Stimulated activated naive CD8-positive, alpha-beta T cell treated with anti-CD3 and anti-CD28 coated beads, Interleukin-15, Interleukin-2, amounts not matched to agents 100 ng/mL and 50 ng/mL, for 24 hours (primary cell): ENCODE data around the gene NKD2.
"Not testable (repeated sequence)": the region's sequence is repeated elsewhere in the genome, so short reads cannot be mapped to it uniquely, and the experiment has no call there.

Source experiments
- H3K27ac Mint-ChIP-seq: one replicate; pipeline ENCODE4 v1.8.0; 2021; ENCODE audit warnings: mild to moderate bottlenecking, mixed read lengths
- H3K27me3 Mint-ChIP-seq: one replicate; pipeline ENCODE4 v1.8.0; 2021; ENCODE audit warnings: mixed read lengths
- H3K36me3 Mint-ChIP-seq: one replicate; pipeline ENCODE4 v1.8.0; 2021; ENCODE audit warnings: low read depth, mixed read lengths
- H3K4me1 Mint-ChIP-seq: one replicate; pipeline ENCODE4 v1.8.0; 2021; ENCODE audit warnings: low read depth, mixed read lengths
- H3K4me3 Mint-ChIP-seq: one replicate; pipeline ENCODE4 v1.8.0; 2021; ENCODE audit warnings: mild to moderate bottlenecking, mixed read lengths
- H3K9me3 Mint-ChIP-seq: one replicate; pipeline ENCODE4 v1.8.0; 2021; ENCODE audit warnings: mixed read lengths

NKD2 gene

DNA sequence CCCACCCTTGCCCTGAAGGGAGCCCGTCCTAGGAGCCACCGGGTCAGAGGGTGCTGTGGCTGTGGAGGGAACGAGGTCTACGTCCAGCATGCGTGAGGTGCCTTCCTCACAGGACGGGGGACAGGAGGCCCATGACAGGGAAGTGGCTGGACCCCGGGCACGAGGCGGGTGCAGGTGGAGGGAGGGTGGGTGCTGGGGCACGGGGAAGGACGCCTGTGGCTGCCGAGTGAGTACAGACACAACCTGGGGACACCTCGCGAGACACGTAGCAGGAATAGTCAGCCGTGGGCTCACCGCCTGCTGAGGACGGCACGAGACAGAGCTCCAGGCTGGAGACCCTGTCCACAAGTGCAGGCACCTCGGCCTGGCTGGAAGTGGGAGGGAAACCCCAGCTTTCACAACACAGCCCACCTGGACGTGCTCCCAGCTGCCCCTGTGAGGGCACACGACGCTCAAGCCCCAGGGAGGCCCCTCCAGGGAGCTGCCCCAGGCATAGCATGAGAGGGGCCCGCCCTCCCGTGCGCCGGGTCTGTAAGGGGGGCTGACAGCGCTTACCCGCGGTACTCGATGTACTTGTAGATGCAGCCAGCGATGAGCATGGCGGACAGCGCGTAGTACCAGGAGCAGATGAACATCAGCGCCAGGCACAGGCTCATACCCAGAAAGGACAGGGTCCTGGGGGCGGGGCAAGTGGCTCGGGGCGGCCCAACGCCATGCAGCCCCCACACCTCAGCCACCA, 66.4 kb downstream of the NKD2 start:
- H3K4me3 Mint-ChIP-seq, result no peak overlapping the region
- H3K9me3 Mint-ChIP-seq, result no peaks in the 10 kb centered on the region
- H3K4me1 Mint-ChIP-seq, result no peaks in the 10 kb centered on the region
- no peaks in the 10 kb centered on the region for H3K27me3 Mint-ChIP-seq
- H3K27ac Mint-ChIP-seq, result no peak overlapping the region
- H3K36me3 Mint-ChIP-seq, result no peaks in the 10 kb centered on the region

DNA sequence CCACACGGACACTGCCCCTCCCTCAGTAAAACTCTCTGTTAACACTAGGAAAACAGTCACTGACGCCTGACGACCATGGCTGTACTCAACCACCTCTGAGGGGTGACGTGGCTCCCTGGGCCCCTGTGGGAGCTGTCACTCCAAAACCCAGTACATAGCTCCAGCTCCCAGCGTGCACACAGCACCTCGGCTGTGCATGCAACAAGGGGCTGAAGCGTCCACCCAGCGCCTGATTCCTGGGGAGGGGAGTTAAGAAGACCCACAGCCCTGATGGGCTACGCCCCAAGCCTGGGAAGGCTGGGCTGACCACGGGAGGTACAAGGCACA, 66.9 kb downstream of the NKD2 start:
- Mint-ChIP-seq H3K4me3 (no peak overlapping the region), H3K27ac (no peak overlapping the region), H3K36me3 (no peaks in the 10 kb centered on the region), H3K27me3 (no peaks in the 10 kb centered on the region), H3K9me3 (no peaks in the 10 kb centered on the region), H3K4me1 (no peaks in the 10 kb centered on the region)

DNA sequence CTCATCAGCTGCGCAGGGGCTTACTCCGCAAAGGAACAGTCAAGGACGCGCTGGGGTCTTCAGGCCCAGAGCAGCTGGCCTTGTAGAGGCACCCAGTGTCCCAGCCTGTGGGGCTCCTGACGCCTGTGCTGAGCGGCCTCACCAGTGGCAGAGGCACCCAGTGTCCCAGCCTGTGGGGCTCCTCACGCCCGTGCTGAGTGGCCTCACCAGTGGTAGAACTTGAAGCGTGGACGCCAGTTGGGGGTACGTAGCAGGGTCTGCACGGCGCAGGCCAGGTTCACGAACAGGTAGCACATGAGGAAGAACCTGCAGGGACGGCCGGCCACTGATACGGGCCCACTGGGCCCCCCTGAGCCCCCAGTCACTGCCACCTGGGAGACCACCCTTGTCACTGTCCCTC, 67.3 kb downstream of the NKD2 start:
- no peaks in the 10 kb centered on the region for H3K9me3 Mint-ChIP-seq
- H3K27ac Mint-ChIP-seq, result no peak overlapping the region
- H3K4me1 Mint-ChIP-seq, result no peaks in the 10 kb centered on the region
- H3K4me3 Mint-ChIP-seq, result no peak overlapping the region
- peaks cover 3% of the 10 kb centered on the region for H3K36me3 Mint-ChIP-seq
- H3K27me3 Mint-ChIP-seq, result no peaks in the 10 kb centered on the region

DNA sequence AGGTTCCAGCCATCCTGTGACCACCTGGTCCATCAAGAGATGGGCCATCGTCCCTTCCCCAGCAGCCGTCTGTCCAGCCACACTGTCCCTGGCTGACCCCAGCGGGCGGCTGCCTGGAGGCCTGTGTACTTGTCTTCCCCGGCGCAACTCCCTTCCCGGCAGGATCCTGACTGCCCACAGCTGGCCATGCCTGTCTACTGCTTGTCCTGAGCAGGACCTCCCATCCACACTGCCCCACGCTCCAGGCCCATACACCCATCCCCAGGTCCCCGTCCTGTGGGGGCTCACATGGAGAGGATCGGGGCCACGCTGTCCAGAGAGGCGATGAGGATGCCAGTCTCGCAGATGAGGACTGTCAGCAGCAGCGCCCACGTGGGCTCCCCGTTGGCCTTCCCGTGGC, 67.8 kb downstream of the NKD2 start:
- Mint-ChIP-seq H3K4me3 (no peak overlapping the region), H3K36me3 (peaks cover 8% of the 10 kb centered on the region), H3K4me1 (no peaks in the 10 kb centered on the region), H3K27me3 (no peaks in the 10 kb centered on the region), H3K9me3 (no peaks in the 10 kb centered on the region), H3K27ac (no peak overlapping the region)

DNA sequence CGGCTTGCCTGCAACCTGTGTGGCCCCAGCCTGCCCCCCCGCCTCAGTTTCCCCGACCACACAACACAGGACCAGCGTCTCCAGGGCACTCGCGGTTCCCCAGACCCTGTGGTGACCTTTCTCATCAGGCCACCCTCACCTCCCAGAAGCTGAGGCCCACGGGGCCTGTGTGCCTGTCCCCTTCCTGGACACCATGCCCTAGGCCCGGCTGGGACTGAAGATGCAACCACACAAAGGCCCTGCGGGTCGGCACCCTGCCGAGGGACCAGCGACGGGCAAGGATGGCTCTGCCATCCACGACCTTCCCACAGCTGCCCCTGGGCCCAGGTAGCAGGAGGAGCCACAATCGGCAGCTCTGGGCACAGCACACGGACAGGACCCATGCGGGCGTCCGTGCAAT, 68.4 kb downstream of the NKD2 start:
- H3K36me3 Mint-ChIP-seq, result peaks cover 11% of the 10 kb centered on the region
- no peaks in the 10 kb centered on the region for H3K9me3 Mint-ChIP-seq
- H3K27me3 Mint-ChIP-seq, result no peaks in the 10 kb centered on the region
- H3K27ac Mint-ChIP-seq, result no peak overlapping the region
- H3K4me3 Mint-ChIP-seq, result no peak overlapping the region
- H3K4me1 Mint-ChIP-seq, result no peaks in the 10 kb centered on the region

DNA sequence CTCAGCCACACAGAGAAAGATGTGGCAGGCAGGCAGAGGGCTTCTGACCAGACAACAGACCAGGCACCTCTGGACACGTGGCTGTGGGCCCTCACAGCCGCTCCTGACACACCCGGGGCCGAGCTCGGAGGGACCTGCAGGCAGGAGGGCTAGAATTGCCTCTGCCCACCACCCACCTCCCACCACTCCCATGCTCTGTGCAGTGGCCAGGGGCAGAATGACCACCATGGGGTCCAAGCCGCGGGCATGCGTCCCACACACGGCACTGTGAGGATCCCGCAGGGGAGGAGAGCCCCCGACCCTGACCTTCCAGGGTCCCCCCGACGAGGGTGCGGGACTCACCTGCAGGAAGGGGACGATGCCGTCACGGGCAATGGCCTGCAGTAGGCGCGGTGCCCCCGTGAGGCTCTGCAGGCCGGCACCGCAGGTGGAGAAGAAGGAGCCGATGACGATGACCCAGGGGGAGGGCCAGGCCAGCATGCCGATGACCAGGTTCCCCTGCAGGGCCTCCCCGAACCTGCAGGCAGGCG, 69.0 kb downstream of the NKD2 start:
- no peaks in the 10 kb centered on the region for H3K9me3 Mint-ChIP-seq
- H3K27ac Mint-ChIP-seq, result no peak overlapping the region
- H3K36me3 Mint-ChIP-seq, result peaks cover 11% of the 10 kb centered on the region
- no peaks in the 10 kb centered on the region for H3K27me3 Mint-ChIP-seq
- no peaks in the 10 kb centered on the region for H3K4me1 Mint-ChIP-seq
- no peak overlapping the region for H3K4me3 Mint-ChIP-seq

DNA sequence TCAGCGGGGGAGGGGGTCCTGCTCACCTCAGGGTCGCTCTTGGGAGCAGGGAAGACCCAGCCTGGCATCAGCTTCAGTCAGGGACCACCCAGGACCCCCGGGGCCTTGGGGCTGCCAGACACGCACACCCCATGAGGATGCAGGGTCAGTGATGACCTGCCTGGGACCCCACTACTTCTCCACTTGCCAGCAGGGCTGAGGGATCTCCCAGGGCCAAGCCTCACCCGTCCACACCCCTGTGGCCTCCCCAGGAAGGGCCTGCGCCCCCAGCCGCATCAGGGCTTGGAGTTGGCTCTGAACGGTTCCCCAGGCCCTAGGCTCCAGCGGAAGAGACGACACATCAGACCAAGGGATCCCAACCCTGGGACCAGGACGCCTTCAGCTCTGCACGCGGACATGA, 69.6 kb downstream of the NKD2 start:
- H3K4me3 Mint-ChIP-seq, result no peak overlapping the region
- H3K4me1 Mint-ChIP-seq, result no peaks in the 10 kb centered on the region
- H3K9me3 Mint-ChIP-seq, result no peaks in the 10 kb centered on the region
- H3K36me3 Mint-ChIP-seq, result peaks cover 11% of the 10 kb centered on the region
- no peaks in the 10 kb centered on the region for H3K27me3 Mint-ChIP-seq
- no peak overlapping the region for H3K27ac Mint-ChIP-seq

DNA sequence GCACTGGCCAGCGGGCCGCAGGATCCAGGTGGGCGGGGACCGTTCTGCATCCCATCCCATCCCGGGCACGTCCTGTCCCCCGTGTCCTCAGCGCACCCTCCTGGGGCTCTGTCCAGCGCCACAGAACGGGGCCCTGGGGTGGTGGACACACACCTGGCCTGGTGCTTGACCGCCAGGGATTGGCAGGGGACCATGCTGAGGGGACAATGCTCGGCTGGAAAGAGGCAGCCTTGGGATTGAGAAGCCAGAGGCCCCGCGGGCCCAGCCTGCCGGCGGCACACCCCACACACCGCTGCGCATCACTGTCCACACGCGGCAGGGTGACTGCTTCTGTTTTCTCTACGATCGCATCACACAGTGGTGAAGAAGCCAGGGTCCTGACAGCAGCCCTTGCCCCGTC, 70.2 kb downstream of the NKD2 start:
- no peaks in the 10 kb centered on the region for H3K9me3 Mint-ChIP-seq
- no peaks in the 10 kb centered on the region for H3K27me3 Mint-ChIP-seq
- no peak overlapping the region for H3K4me3 Mint-ChIP-seq
- no peaks in the 10 kb centered on the region for H3K4me1 Mint-ChIP-seq
- H3K36me3 Mint-ChIP-seq, result peaks cover 11% of the 10 kb centered on the region
- no peak overlapping the region for H3K27ac Mint-ChIP-seq

DNA sequence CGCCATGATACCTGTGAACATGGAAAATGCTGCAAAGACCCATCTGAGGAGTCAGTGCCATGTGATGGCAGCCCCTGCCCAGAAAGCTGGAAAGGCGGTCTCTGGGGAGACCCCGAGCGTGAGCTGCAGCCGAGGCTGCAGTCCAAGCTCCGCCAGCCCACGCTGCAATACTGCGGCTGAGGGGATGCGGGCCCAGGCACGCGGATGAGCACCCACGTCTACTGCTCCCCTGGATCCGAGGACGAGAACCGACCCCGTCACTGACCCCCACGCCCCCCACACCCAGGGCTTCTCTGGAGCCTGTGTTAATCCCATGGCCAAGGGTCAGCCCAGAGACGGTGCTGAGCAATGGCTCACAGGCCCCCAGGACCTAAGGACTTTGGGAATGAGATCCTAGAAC, 70.9 kb downstream of the NKD2 start:
- Mint-ChIP-seq H3K9me3 (no peaks in the 10 kb centered on the region), H3K27me3 (no peaks in the 10 kb centered on the region), H3K4me1 (no peaks in the 10 kb centered on the region), H3K27ac (no peak overlapping the region), H3K4me3 (no peak overlapping the region), H3K36me3 (peaks cover 11% of the 10 kb centered on the region)

DNA sequence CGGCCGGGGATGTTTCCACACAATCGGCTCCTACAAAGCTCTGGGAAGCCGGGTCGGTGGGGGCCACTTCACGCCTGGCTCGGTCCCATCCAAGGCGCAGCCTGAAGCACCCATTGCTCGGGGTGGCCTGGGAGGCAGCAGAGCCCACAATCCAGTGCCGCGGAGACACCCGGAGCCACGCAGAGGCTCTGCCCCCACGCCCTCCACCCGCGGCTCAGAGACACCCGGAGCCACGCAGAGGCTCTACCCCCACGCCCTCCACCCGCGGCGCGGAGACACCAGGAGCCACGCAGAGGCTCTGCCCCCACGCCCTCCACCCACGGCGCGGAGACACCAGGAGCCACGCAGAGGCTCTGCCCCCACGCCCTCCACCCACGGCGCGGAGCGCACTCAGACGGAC, 71.4 kb downstream of the NKD2 start:
- H3K4me3 Mint-ChIP-seq, result no peak overlapping the region
- peaks cover 11% of the 10 kb centered on the region for H3K36me3 Mint-ChIP-seq
- H3K27ac Mint-ChIP-seq, result no peak overlapping the region
- no peaks in the 10 kb centered on the region for H3K4me1 Mint-ChIP-seq
- no peaks in the 10 kb centered on the region for H3K9me3 Mint-ChIP-seq
- no peaks in the 10 kb centered on the region for H3K27me3 Mint-ChIP-seq

DNA sequence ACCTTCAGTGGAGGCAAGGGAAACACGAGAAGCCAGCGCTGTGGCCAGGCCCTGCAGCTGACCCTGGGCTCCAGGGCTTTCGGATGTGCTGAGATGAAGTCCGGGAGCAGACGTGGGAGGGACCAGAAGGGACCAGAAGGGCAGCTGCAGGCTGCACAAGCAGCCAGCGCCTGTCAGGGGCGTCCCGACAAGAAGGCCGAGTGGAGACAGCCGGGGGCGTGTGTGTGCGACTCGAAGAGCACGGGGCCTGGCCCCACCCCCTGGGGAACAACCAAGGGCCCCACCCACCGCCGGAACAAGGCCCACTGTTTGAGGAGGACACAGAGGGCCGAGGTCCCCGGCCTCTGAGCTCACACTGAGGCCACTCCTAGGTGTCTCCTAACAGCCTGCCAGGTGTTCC, 71.8 kb downstream of the NKD2 start:
- H3K27me3 Mint-ChIP-seq, result no peaks in the 10 kb centered on the region
- H3K4me3 Mint-ChIP-seq, result no peak overlapping the region
- H3K9me3 Mint-ChIP-seq, result no peaks in the 10 kb centered on the region
- no peak overlapping the region for H3K27ac Mint-ChIP-seq
- no peaks in the 10 kb centered on the region for H3K4me1 Mint-ChIP-seq
- peaks cover 11% of the 10 kb centered on the region for H3K36me3 Mint-ChIP-seq

DNA sequence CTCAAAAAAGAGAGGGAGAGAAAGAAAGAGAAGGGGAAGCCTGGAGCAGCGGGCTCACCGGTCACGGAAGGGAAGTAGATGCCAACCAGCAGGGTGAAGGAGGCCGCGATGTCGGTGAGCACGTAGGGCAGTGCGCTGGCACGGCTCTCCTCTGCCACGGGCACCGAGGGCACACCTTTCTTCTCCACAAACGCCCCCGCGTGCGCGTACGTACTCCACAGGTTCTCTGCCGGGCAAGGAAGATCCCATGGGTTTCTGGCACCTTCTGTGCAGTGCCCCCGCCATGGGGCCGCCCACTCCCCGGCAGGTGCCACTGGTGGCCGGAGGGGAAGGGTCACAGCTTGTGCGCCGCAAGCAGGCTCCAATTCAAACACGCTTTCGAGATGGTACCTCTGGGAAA, 72.9 kb downstream of the NKD2 start:
- H3K27ac Mint-ChIP-seq, result no peak overlapping the region
- no peaks in the 10 kb centered on the region for H3K4me1 Mint-ChIP-seq
- no peaks in the 10 kb centered on the region for H3K9me3 Mint-ChIP-seq
- peaks cover 11% of the 10 kb centered on the region for H3K36me3 Mint-ChIP-seq
- no peak overlapping the region for H3K4me3 Mint-ChIP-seq
- no peaks in the 10 kb centered on the region for H3K27me3 Mint-ChIP-seq

DNA sequence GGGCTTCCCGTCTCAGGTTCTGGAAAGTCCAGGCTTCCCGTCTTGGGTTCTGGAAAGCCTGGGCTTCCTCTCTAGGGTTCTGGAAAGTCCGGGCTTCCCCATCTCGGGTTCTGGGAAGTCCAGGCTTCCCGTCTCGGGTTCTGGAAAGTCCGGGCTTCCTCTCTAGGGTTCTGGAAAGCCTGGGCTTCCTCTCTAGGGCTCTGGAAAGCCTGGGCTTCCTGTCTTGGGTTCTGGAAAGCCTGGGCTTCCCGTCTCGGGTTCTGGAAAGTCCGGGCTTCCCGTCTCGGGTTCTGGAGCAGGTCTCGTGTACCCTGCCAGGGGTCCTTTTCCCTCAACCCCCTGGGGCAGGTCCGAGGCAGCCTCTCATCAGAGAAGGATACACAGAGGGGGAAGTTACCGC, 74.4 kb downstream of the NKD2 start:
- not testable (repeated sequence) for H3K9me3 Mint-ChIP-seq, H3K27ac Mint-ChIP-seq, H3K4me1 Mint-ChIP-seq, H3K27me3 Mint-ChIP-seq, H3K4me3 Mint-ChIP-seq
- peaks cover 11% of the 10 kb centered on the region for H3K36me3 Mint-ChIP-seq

DNA sequence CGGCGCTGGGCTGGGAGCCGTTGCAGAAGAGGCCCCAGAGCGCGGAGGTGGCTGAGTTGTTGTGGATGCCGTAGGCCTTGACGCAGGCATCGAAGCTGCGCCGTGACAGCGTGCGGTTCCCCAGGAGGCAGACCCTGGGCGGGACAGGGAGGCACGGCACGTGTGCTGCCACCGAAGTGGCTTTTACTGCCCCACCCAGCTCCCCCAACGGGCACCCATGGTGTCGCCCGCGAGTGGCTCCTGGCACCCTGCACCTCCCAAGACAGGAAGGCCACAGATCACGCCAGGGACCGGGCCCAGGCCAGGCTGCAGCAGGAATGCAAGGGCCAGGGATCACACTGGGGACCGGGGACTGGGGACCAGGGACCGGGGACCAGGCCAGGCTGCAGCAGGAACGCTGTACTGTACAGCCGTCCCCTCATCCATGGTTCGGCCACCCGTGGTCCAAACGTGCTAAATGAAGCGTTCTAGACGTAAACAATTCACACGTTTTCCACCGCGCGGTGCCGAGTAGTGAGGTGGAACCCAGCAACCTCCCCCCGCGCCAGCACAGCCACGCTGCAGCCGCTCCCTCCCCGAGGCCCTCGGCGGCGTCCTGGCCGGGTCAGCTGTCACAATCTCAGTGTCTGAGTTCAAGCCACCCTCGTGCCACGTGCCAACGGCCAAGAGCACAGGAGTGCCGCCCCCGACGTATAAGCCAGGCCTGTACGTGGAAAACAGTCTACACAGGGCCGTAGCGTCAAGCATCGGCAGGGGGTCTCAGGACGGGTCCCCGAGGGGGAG, 75.4 kb downstream of the NKD2 start:
- Mint-ChIP-seq H3K36me3 (peaks cover 11% of the 10 kb centered on the region), H3K27ac (no peak overlapping the region), H3K4me1 (no peaks in the 10 kb centered on the region), H3K27me3 (no peaks in the 10 kb centered on the region), H3K4me3 (no peak overlapping the region), H3K9me3 (no peaks in the 10 kb centered on the region)

DNA sequence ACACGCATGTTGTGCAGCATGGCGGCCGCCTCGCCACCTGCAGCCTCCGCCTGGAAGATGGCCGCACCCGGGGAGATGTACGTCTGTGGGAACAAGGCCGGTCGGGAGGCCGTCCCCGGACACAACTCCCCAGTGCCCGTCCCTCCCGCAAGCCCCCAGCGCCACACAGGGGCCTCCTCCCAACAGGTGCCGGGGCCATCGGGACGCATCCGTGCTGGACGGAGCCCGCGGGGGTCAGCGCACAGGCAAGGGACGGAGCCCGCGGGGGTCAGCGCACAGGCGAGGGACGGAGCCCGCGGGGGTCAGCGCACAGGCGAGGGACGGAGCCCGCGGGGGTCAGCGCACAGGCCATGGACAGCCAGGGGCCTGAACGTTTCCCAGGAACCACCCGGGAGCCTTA, 76.8 kb downstream of the NKD2 start:
- H3K27ac Mint-ChIP-seq, result no peak overlapping the region
- H3K4me3 Mint-ChIP-seq, result no peak overlapping the region
- H3K9me3 Mint-ChIP-seq, result no peaks in the 10 kb centered on the region
- H3K36me3 Mint-ChIP-seq, result peaks cover 11% of the 10 kb centered on the region
- no peaks in the 10 kb centered on the region for H3K4me1 Mint-ChIP-seq
- H3K27me3 Mint-ChIP-seq, result no peaks in the 10 kb centered on the region

DNA sequence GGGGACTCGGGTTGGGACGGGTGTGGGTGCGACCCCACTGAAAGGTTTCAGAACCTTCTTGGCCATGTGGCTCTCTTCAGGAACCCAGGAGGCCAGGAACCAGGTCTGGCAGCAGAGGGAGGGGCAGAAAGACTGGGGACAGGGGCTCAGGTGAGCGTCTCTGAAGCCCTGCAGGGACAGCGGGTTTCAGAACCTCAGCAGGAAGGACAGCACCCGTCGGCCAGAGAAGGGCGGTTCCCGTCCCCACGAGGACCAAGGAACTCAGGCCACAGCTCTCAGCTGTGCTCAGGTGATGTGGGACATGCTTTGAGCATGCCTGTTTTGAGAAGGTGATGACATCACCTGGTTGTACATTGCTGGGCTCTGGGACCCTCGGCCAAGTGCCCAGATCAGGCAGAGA, 77.5 kb downstream of the NKD2 start:
- Mint-ChIP-seq H3K27me3 (no peaks in the 10 kb centered on the region), H3K27ac (no peak overlapping the region), H3K36me3 (peaks cover 6% of the 10 kb centered on the region), H3K4me1 (no peaks in the 10 kb centered on the region), H3K9me3 (no peaks in the 10 kb centered on the region), H3K4me3 (no peak overlapping the region)
